Spleen (tissue), 11 donors: ENCODE data around the gene SUCLG2. TPM values are rescaled to one million over a fixed set of nuclear protein-coding genes. Genes with fewer than 3 reads are reported as not detected.

Experiments used
- DNase-seq: peaks from one replicate; pipeline ENCODE4 v3.0.0-alpha.2; 2020
- H3K27ac ChIP-seq, 8 donors: fragments of 200-600 bp; sonication (generic) in 7 of 8; 1 replicate in 4 of 8; 2 replicates in 4 of 8; pipeline versions ENCODE4 v1.5.0 to v1.8.0; 2016 to 2021; ENCODE audit warnings: inconsistent platforms in 4 of 8, mild to moderate bottlenecking in 4 of 8, moderate library complexity in 1 of 8
- H3K27me3 ChIP-seq, 7 donors: fragments of 200-600 bp; sonication (generic) in 6 of 7; replicated peaks in 1 of 7; 1 replicate in 4 of 7; 2 replicates in 3 of 7; pipeline versions ENCODE4 v1.5.0 to v1.8.0; 2016 to 2021; ENCODE audit warnings: inconsistent platforms in 3 of 7, mild to moderate bottlenecking in 1 of 7
- H3K36me3 ChIP-seq, 6 donors: fragments of 200-600 bp; sonication (generic) in 5 of 6; 1 replicate in 4 of 6; 2 replicates in 2 of 6; pipeline versions ENCODE4 v1.5.0 to v1.8.0; 2016 to 2021; ENCODE audit warnings: inconsistent platforms in 2 of 6
- H3K4me1 ChIP-seq, 6 donors: fragments of 200-600 bp; sonication (generic) in 5 of 6; 1 replicate in 3 of 6; 2 replicates in 3 of 6; pipeline versions ENCODE4 v1.5.0 to v1.8.0; 2016 to 2021; ENCODE audit warnings: inconsistent platforms in 3 of 6
- H3K4me3 ChIP-seq, 8 donors: fragments of 200-600 bp; sonication (generic) in 7 of 8; 1 replicate in 4 of 8; 2 replicates in 4 of 8; pipeline versions ENCODE4 v1.5.0 to v1.8.0; 2016 to 2021; ENCODE audit warnings: inconsistent platforms in 4 of 8, mild to moderate bottlenecking in 4 of 8, moderate library complexity in 2 of 8
- H3K9me3 ChIP-seq, 8 donors: fragments of 200-600 bp; sonication (generic) in 7 of 8; 1 replicate in 4 of 8; 2 replicates in 4 of 8; pipeline versions ENCODE4 v1.5.0 to v1.8.0; 2016 to 2021; ENCODE audit warnings: inconsistent platforms in 4 of 8
- CTCF ChIP-seq, 11 experiments: fragments of 200-600 bp in 7 of 11; fragments of 450-650 bp in 4 of 11; sonication (generic) in 4 of 11; IDR thresholded peaks in 8 of 11; conservative IDR thresholded peaks in 3 of 11; 1 replicate in 7 of 11; 2 replicates in 4 of 11; pipeline versions ENCODE4 v1.4.0 to v1.8.0; 2016 to 2021; ENCODE audit warnings: antibody characterized with exemption in 11 of 11, inconsistent platforms in 4 of 11, mild to moderate bottlenecking in 1 of 11
- POLR2A ChIP-seq, 3 donors: fragments of 450-650 bp; IDR thresholded peaks; one replicate each; pipeline ENCODE4 v1.5.1; 2017; ENCODE audit warnings: antibody characterized with exemption in 3 of 3, mild to moderate bottlenecking in 1 of 3
- POLR2AphosphoS5 ChIP-seq, 3 donors: sonication (generic); formaldehyde crosslinking; IDR thresholded peaks; one replicate each; pipeline ENCODE4 v1.5.1; 2017; ENCODE audit warnings: antibody characterized with exemption in 3 of 3
- WGBS, 5 donors: extraction: QIAGEN DNeasy Blood & Tissue Kit in 3 of 5; methylation state at CpG; one replicate each; pipeline versions ENCODE4 v1.1.5 to v1.1.7; 2013 to 2018; 5-methylcytosine and 5-hydroxymethylcytosine counted together
- intact Hi-C: fragments of 100-400 bp; cut with DNase I; formaldehyde crosslinking; loops from one replicate; pipeline ENCODE4 v1.15.0; 2023; ENCODE audit warnings: low total_unique reads
- polyA plus RNA-seq, 3 donors: library from polyadenylated mRNA; stranded (reverse); fragments of 200-250 nt; gene quantifications; one replicate each; pipeline ENCODE4 v1.2.1, GENCODE V29; 2013
- total RNA-seq, 7 donors: library from RNA; depleted of rRNA in 3 of 7; stranded (reverse); fragments of >200 nt in 3 of 7; fragmentation: NEBNext Ultra II Directional in 4 of 7; extraction: Animal tissue kit (Norgen Biotek cat#: 25700) in 4 of 7; gene quantifications; one replicate each; pipeline versions ENCODE4 v1.1.0 to v1.2.1, GENCODE V29; 2016 to 2021
- donor health status: healthy with polysubstance abuse.
- donor health status: DM: no; HTN: no; CAD: no; lungs with moderate emphysema.
- donor health status: DM: no; HTN: no; CAD: no.
- donor health status: Bipolar disorder and iron deficiency.
- donor health status: healthy.
- donor health status: DM: no; HTN: no; CAD: no.
- donor health status: DM: yes; HTN: yes; CAD: no.

SUCLG2 gene
- total and polyA plus RNA-seq, 10 donors = 31.5 to 75.6 (median 55.2) TPM

GRCh38 chr3:67650084-67650483 is 4.3 kb downstream of the SUCLG2 start:
- peaks cover 28 to 88% (median 56%) of the 10 kb centered on the region in 6 donors for H3K4me1 ChIP-seq
- WGBS, 5 donors = 63 to 81% (median 73%) methylated on average over 2 of the region's 2 CpGs
- no peaks in the 10 kb centered on the region for H3K27me3 ChIP-seq
- DNase-seq = no peak
- H3K27ac ChIP-seq = peak overlapping the region in 6 of 8 donors; percentile 16 to 59 (median 33)
- no peak overlapping the region for H3K4me3 ChIP-seq
- intact Hi-C loops = no loop called here
- peaks cover 0 to 25% (median 0%) of the 10 kb centered on the region in 6 donors for H3K36me3 ChIP-seq
- H3K9me3 ChIP-seq = no peaks in the 10 kb centered on the region
- TF ChIP-seq CTCF (IDR thresholded peaks at IDR 0.05 in 8 of 11, conservative IDR thresholded peaks at IDR 0.05 in 3 of 11) (no peak), POLR2A (IDR thresholded peaks at IDR 0.05) (no peak), POLR2AphosphoS5 (IDR thresholded peaks at IDR 0.05) (no peak)

GRCh38 chr3:67649681-67650080 is 4.7 kb downstream of the SUCLG2 start:
- Histone ChIP-seq H3K27ac (peak overlapping the region in 3 of 8 donors; percentile 10 to 43 (median 27)), H3K4me1 (peaks cover 28 to 88% (median 52%) of the 10 kb centered on the region in 6 donors), H3K36me3 (peaks cover 0 to 25% (median 0%) of the 10 kb centered on the region in 6 donors), H3K9me3 (no peaks in the 10 kb centered on the region), H3K27me3 (no peaks in the 10 kb centered on the region), H3K4me3 (no peak overlapping the region)
- 72 to 91% (median 83%) methylated on average over 3 of the region's 3 CpGs for WGBS, 5 donors
- intact Hi-C loops = no loop called here
- DNase-seq = no peak
- TF ChIP-seq POLR2AphosphoS5 (IDR thresholded peaks at IDR 0.05) (no peak), POLR2A (IDR thresholded peaks at IDR 0.05) (no peak), CTCF (IDR thresholded peaks at IDR 0.05 in 8 of 11, conservative IDR thresholded peaks at IDR 0.05 in 3 of 11) (no peak)

- Histone ChIP-seq H3K27me3 (no peaks in the 10 kb centered on the region), H3K4me1 (peaks cover 28 to 90% (median 50%) of the 10 kb centered on the region in 6 donors), H3K36me3 (peaks cover 0 to 28% (median 0%) of the 10 kb centered on the region in 6 donors), H3K9me3 (no peaks in the 10 kb centered on the region), H3K4me3 (no peak overlapping the region), H3K27ac (no peak overlapping the region)
- intact Hi-C loops = no loop called here
- WGBS, 5 donors = 77 to 95% (median 86%) methylated on average over 4 of the region's 4 CpGs
- TF ChIP-seq CTCF (IDR thresholded peaks at IDR 0.05 in 8 of 11, conservative IDR thresholded peaks at IDR 0.05 in 3 of 11) (no peak), POLR2AphosphoS5 (IDR thresholded peaks at IDR 0.05) (no peak), POLR2A (IDR thresholded peaks at IDR 0.05) (no peak)
- DNase-seq = no peak
Observed at GRCh38 chr3:67648701-67649100, 5.7 kb downstream of the SUCLG2 start.

GRCh38 chr3:67648229-67648628 is 6.2 kb downstream of the SUCLG2 start:
- Histone ChIP-seq H3K4me1 (peaks cover 25 to 89% (median 45%) of the 10 kb centered on the region in 6 donors), H3K27me3 (no peaks in the 10 kb centered on the region), H3K27ac (no peak overlapping the region), H3K4me3 (no peak overlapping the region), H3K36me3 (peaks cover 0 to 33% (median 2%) of the 10 kb centered on the region in 6 donors), H3K9me3 (no peaks in the 10 kb centered on the region)
- DNase-seq = no peak
- no peak for TF ChIP-seq CTCF (IDR thresholded peaks at IDR 0.05 in 8 of 11, conservative IDR thresholded peaks at IDR 0.05 in 3 of 11)
- 70 to 97% (median 95%) methylated on average over 4 of the region's 4 CpGs for WGBS, 5 donors
- intact Hi-C loops = no loop called here
